ENCODE data around the gene FBXW4. TPM values are rescaled to one million over a fixed set of nuclear protein-coding genes. Genes with fewer than 3 reads are reported as not detected.

Gene FBXW4
- total and polyA plus RNA-seq, 8 donors = 36.6 to 95.3 (median 42.6) TPM

GRCh38 chr10:101570428-101571270, 124.3 kb downstream of the FBXW4 start:
- Histone ChIP-seq H3K36me3 (peaks cover 0 to 5% (median 1%) of the 10 kb centered on the region in 4 donors), H3K4me1 (peaks cover 25 to 31% (median 30%) of the 10 kb centered on the region in 4 donors), H3K27me3 (peaks cover 17 to 53% (median 36%) of the 10 kb centered on the region in 3 donors), H3K27ac (peak overlapping the region in 1 of 5 donors; percentile 36), H3K4me3 (peak overlapping the region; percentile 50 to 63 (median 54)), H3K9me3 (peaks cover 0 to 13% (median 7%) of the 10 kb centered on the region in 4 donors)
- DNase-seq = no peak
- TF ChIP-seq POLR2AphosphoS5 (IDR thresholded peaks at IDR 0.05) (no peak), CTCF (IDR thresholded peaks at IDR 0.05) (peak in 1 of 7 experiments; percentile 53)
- intact Hi-C loops (cut with DNase I; ENCODE audit: low total_unique reads) = loop anchor here (5.0 kb wide), 1 partner anchor 358 kb away; no protein-coding TSS in a partner anchor
- WGBS, 5 donors = 4 to 10% (median 8%) methylated on average over 20 to 37 of the region's 37 CpGs

DNA sequence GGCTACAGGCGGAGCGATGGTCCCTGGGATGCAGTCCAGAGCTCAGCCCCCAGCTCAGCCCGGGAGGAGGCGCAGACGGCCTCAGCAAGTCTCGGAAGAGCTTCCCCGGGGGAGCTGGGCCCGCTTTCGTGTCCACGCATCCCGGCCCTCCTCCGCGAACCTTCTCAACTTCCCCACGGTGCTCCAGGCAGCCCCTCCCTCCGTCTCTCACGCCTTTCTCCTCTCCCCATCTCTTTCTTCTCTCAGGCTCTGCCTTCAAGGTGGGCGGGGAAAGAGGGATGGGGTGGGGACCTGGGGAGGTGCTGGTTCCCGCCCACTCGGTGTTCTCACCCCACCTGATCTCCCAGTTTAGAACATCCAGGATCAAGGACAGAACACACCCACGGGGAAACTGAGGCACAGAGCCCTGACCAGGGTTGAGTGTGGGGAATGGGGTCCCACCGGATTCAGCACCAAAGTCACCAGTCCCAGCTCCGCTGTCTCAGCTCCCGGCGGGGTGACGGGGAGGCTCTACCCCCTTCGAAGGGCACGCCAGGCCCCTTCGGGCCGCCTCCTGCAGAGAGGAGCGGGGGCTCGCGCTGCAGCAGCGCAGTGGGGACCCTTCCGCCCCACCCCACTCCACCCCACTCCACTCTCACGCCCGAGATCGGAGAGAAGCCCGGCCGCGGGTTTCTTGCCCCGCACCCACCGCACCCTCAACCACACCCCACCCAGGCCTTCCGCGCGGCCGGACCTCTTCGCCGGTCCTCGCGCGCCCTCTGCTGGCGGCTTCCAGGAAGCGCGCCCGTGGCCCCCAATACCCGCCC, 125.1 kb downstream of the FBXW4 start:
- Histone ChIP-seq H3K27ac (peak overlapping the region in 1 of 5 donors; percentile 36), H3K27me3 (peaks cover 17 to 61% (median 45%) of the 10 kb centered on the region in 3 donors), H3K36me3 (peaks cover 0 to 5% (median 0%) of the 10 kb centered on the region in 4 donors), H3K4me3 (peak overlapping the region; percentile 50 to 63 (median 54)), H3K4me1 (peaks cover 25 to 31% (median 30%) of the 10 kb centered on the region in 4 donors), H3K9me3 (peaks cover 0 to 13% (median 7%) of the 10 kb centered on the region in 4 donors)
- DNase-seq = peak; percentile 88 to 93
- 1 to 5% (median 2%) methylated on average over 19 to 56 of the region's 56 CpGs for WGBS, 5 donors
- intact Hi-C loops (cut with DNase I; ENCODE audit: low total_unique reads) = loop anchor here (5.0 kb wide), 1 partner anchor 358 kb away; no protein-coding TSS in a partner anchor
- TF ChIP-seq CTCF (IDR thresholded peaks at IDR 0.05) (peak in 5 of 7 experiments; percentile 40 to 99 (median 94)), POLR2AphosphoS5 (IDR thresholded peaks at IDR 0.05) (no peak)

- peaks cover 0 to 13% (median 7%) of the 10 kb centered on the region in 4 donors for H3K9me3 ChIP-seq
- H3K27ac ChIP-seq = no peak overlapping the region
- intact Hi-C loops (cut with DNase I; ENCODE audit: low total_unique reads) = no loop called here
- peaks cover 0 to 5% (median 0%) of the 10 kb centered on the region in 4 donors for H3K36me3 ChIP-seq
- no peak for DNase-seq
- peaks cover 25 to 31% (median 30%) of the 10 kb centered on the region in 4 donors for H3K4me1 ChIP-seq
- 5 to 17% (median 5%) methylated on average over 11 of the region's 11 CpGs for WGBS, 5 donors
- H3K27me3 ChIP-seq = peaks cover 17 to 67% (median 46%) of the 10 kb centered on the region in 3 donors
- TF ChIP-seq CTCF (IDR thresholded peaks at IDR 0.05) (no peak), POLR2A (IDR thresholded peaks at IDR 0.05) (no peak), EP300 (IDR thresholded peaks at IDR 0.05) (no peak), POLR2AphosphoS5 (IDR thresholded peaks at IDR 0.05) (no peak)
- peak overlapping the region in 2 of 4 donors; percentile 53 to 63 for H3K4me3 ChIP-seq
Observed at GRCh38 chr10:101569323-101569621, 125.7 kb downstream of the FBXW4 start.

DNA sequence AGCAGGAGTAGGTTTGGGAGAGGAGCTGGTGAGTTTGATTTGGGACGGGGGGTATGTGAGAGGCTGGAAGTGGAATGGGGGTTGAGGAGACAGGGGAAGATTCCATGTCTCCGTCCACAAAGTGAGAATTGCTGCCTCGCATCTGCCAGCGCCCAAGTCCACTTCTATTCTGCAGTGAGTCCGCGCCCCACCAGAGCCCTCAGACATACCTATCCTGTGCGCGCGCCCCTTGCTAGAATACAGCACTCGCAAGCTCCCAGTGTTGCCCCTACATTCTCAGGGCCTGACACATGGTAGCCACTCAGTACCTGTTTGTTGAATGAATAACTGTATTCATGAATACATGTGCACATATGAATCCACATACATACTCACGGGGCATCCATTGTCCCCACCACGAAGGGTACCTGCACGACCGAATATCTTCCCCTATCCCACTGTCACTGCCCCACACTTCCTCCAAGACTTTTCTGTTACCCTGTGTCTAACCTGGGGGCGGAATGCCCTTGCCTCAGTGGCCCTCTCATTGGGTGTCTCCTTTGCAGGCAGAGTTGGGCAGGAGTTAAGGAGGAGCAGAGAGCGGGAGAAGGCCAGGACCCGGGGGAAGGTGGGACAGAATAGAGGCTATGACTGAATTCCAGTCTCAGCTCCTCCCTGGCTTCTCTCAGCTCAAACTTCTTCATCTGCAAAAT, 126.8 kb downstream of the FBXW4 start:
- Histone ChIP-seq H3K4me1 (peaks cover 25 to 31% (median 30%) of the 10 kb centered on the region in 4 donors), H3K4me3 (no peak overlapping the region), H3K9me3 (peaks cover 0 to 8% (median 6%) of the 10 kb centered on the region in 4 donors), H3K36me3 (peaks cover 0 to 5% (median 0%) of the 10 kb centered on the region in 4 donors), H3K27me3 (peaks cover 17 to 78% (median 47%) of the 10 kb centered on the region in 3 donors), H3K27ac (no peak overlapping the region)
- intact Hi-C loops (cut with DNase I; ENCODE audit: low total_unique reads) = no loop called here
- TF ChIP-seq POLR2AphosphoS5 (IDR thresholded peaks at IDR 0.05) (no peak), CTCF (IDR thresholded peaks at IDR 0.05) (no peak), EP300 (IDR thresholded peaks at IDR 0.05) (no peak), POLR2A (IDR thresholded peaks at IDR 0.05) (no peak)
- 80 to 87% (median 86%) methylated on average over 17 of the region's 17 CpGs for WGBS, 5 donors
- no peak for DNase-seq

Data from stomach (tissue), 9 donors.